ENCODE measurements around the gene UGGT1. TPM values are rescaled to one million over a fixed set of nuclear protein-coding genes. Genes with fewer than 3 reads are reported as not detected.

UGGT1 gene
- total and polyA plus RNA-seq, 9 of the 15 experiments (the other 6 are each of a cell fraction or from before 2014, with no cell fraction given): 5.1 to 56.4 (median 37.9) TPM

DNA sequence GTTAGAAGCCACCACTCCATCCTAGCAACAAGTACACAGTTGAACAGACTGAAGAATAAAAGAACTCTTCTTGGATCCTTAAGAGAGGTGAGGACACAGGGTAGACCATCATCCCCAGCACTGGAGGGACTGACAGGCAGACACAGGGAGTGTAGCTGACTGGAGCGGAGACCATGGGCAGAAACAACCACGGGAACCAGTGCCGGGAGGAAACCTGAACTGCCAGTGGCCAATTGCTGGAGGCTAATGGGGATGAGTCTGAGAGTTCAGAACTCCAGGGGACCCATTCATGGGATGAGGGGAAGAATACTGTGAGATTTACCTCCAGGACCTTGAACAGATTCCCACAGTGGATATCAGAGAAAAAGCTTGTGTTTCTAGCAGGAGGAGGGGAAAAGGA lies 150.9 kb downstream of the UGGT1 start:
- TF ChIP-seq PURB (CRISPR knock-in tag; IDR thresholded peaks at IDR 0.05; ENCODE audit: low read depth) (no peak), ZNF143 (CRISPR knock-in tag; IDR thresholded peaks at IDR 0.05) (no peak), RFX5 (IDR thresholded peaks at IDR 0.05; ENCODE audit: low read depth, low read length) (no peak)
- TF ChIP-seq, protein P1, sequence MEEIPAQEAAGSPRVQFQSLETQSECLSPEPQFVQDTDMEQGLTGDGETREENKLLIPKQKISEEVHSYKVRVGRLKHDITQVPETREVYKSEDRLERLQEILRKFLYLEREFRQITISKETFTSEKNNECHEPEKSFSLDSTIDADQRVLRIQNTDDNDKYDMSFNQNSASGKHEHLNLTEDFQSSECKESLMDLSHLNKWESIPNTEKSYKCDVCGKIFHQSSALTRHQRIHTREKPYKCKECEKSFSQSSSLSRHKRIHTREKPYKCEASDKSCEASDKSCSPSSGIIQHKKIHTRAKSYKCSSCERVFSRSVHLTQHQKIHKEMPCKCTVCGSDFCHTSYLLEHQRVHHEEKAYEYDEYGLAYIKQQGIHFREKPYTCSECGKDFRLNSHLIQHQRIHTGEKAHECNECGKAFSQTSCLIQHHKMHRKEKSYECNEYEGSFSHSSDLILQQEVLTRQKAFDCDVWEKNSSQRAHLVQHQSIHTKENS (CRISPR knock-in tag; IDR thresholded peaks at IDR 0.05): no peak
- TF ChIP-seq, protein P2, sequence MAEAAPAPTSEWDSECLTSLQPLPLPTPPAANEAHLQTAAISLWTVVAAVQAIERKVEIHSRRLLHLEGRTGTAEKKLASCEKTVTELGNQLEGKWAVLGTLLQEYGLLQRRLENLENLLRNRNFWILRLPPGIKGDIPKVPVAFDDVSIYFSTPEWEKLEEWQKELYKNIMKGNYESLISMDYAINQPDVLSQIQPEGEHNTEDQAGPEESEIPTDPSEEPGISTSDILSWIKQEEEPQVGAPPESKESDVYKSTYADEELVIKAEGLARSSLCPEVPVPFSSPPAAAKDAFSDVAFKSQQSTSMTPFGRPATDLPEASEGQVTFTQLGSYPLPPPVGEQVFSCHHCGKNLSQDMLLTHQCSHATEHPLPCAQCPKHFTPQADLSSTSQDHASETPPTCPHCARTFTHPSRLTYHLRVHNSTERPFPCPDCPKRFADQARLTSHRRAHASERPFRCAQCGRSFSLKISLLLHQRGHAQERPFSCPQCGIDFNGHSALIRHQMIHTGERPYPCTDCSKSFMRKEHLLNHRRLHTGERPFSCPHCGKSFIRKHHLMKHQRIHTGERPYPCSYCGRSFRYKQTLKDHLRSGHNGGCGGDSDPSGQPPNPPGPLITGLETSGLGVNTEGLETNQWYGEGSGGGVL (CRISPR knock-in tag; IDR thresholded peaks at IDR 0.05): no peak
- WGBS (ENCODE audit: insufficient coverage, low coverage, missing lambda C conversion rate): 20% methylated on average over 3 of the region's 3 CpGs
- POLR2A ChIA-PET: interaction anchor here (0.9 kb wide), 1 partner anchor 8 kb away, joined by 3 read pairs; no protein-coding TSS in a partner anchor
- Histone ChIP-seq H3K27ac (ENCODE audit: extremely low read depth, low read depth, low read length) (no peak overlapping the region), H3K9me3 (replicated peaks; ENCODE audit: control insufficient read depth, insufficient read depth, low read depth, low read length) (no peaks in the 10 kb centered on the region; the same call in 1 of the 2 replicates), H3K4me3 (no peak overlapping the region), H4K20me1 (replicated peaks; ENCODE audit: control insufficient read depth, insufficient read depth, low read length) (no peaks in the 10 kb centered on the region), H3K9me1 (ENCODE audit: control insufficient read depth, insufficient read depth, low read length) (no peaks in the 10 kb centered on the region), H3K4me2 (ENCODE audit: insufficient read depth, low read length) (no peak overlapping the region), H3K4me1 (replicated peaks in 1 of 2; ENCODE audit: control insufficient read depth in 2 of 2, insufficient read depth in 2 of 2, low read length in 2 of 2) (no peaks in the 10 kb centered on the region; a peak in 1 of 5 replicates), H3K27me3 (ENCODE audit: control insufficient read depth in 2 of 2, insufficient read depth in 2 of 2, low read length in 2 of 2) (peaks cover 5 to 39% of the 10 kb centered on the region in 2 experiments; a peak in 3 of 5 replicates), H3K79me2 (ENCODE audit: control insufficient read depth, insufficient read depth, low read length) (no peaks in the 10 kb centered on the region), H3K36me3 (ENCODE audit: control insufficient read depth, insufficient read depth, low read length) (no peaks in the 10 kb centered on the region), H2AFZ (ENCODE audit: low read depth, low read length) (no peak overlapping the region), H3K9ac (ENCODE audit: insufficient read depth in 1 of 2, low read depth in 2 of 2, low read length in 2 of 2) (no peak overlapping the region)
- DNase-seq (ENCODE audit: extremely low read depth in 1 of 4, low spot score in 3 of 4) (no peak), FAIRE-seq (no peak), ATAC-seq (no peak)
- BruUV-seq (replicated peaks): no TSS peak
- in situ Hi-C loops (cut with MboI) (no loop called here), intact Hi-C loops (cut with micrococcal nuclease) (no loop called here)
- CTCF ChIA-PET (ENCODE audit: low intra/inter-chr PET ratio): no interaction called here

Small RNAs within 50 kb of the gene (small RNA-seq; reads per million reads assigned to genes)
- gene AC108059.2 (not detected), gene AC108059.3 (not detected), gene DYNLT3P2 (not detected), gene RF00019 (not detected)

Other genes with a start within 250 kb of the UGGT1 start
- gene POLR2D, start 233.0 kb upstream of the UGGT1 start, total RNA-seq (2014; rRNA removed): 30.7 and 42.8 TPM in 2 replicates
- gene POLR2D, start 233.0 kb upstream of the UGGT1 start, total RNA-seq (2014; rRNA removed; fragmentation: Illumina TruSeq; extraction: Trizol): 62.1 and 77.0 TPM in 2 replicates
- gene POLR2D, start 233.0 kb upstream of the UGGT1 start, total RNA-seq (2015; rRNA removed; fragmentation: Illumina TruSeq; extraction: Trizol): 46.0 and 49.0 TPM in 2 replicates
- 83.6 and 91.0 TPM in 2 replicates for gene POLR2D, start 233.0 kb upstream of the UGGT1 start, total RNA-seq (2021)
- gene POLR2D, start 233.0 kb upstream of the UGGT1 start, polyA plus RNA-seq (2011; rRNA removed): 37.5 and 67.8 TPM in 2 replicates
- 96.3 and 108 TPM in 2 replicates for gene POLR2D, start 233.0 kb upstream of the UGGT1 start, polyA plus RNA-seq (2014; fragmentation: Illumina TruSeq; extraction: Trizol)
- 10 to 100 TPM; 47.6 to 49.2 TPM for gene POLR2D, start 233.0 kb upstream of the UGGT1 start, polyA plus RNA-seq (2014; fragmentation: Nextera tagmentation; extraction: Ambion mirVana)
- gene POLR2D, start 233.0 kb upstream of the UGGT1 start, polyA plus RNA-seq (2014; rRNA removed): 44.5 and 51.4 TPM in 2 replicates
- gene AMMECR1L, start 205.2 kb upstream of the UGGT1 start, total RNA-seq (2014; rRNA removed): 6.5 and 7.3 TPM in 2 replicates
- 13.8 and 14.3 TPM in 2 replicates for gene AMMECR1L, start 205.2 kb upstream of the UGGT1 start, total RNA-seq (2014; rRNA removed; fragmentation: Illumina TruSeq; extraction: Trizol)
- 11.2 and 11.5 TPM in 2 replicates for gene AMMECR1L, start 205.2 kb upstream of the UGGT1 start, total RNA-seq (2015; rRNA removed; fragmentation: Illumina TruSeq; extraction: Trizol)
- 12.6 and 13.4 TPM in 2 replicates for gene AMMECR1L, start 205.2 kb upstream of the UGGT1 start, total RNA-seq (2021)
- 7.7 and 9.1 TPM in 2 replicates for gene AMMECR1L, start 205.2 kb upstream of the UGGT1 start, polyA plus RNA-seq (2011; rRNA removed)
- 15.3 and 15.5 TPM in 2 replicates for gene AMMECR1L, start 205.2 kb upstream of the UGGT1 start, polyA plus RNA-seq (2014; fragmentation: Illumina TruSeq; extraction: Trizol)
- 1 to 10 TPM; 3.7 to 4.7 TPM for gene AMMECR1L, start 205.2 kb upstream of the UGGT1 start, polyA plus RNA-seq (2014; fragmentation: Nextera tagmentation; extraction: Ambion mirVana)
- 7.7 and 8.6 TPM in 2 replicates for gene AMMECR1L, start 205.2 kb upstream of the UGGT1 start, polyA plus RNA-seq (2014; rRNA removed)
- gene SAP130, start 63.1 kb upstream of the UGGT1 start, total RNA-seq (2014; rRNA removed): 4.5 and 6.9 TPM in 2 replicates
- 8.2 TPM in 2 replicates for gene SAP130, start 63.1 kb upstream of the UGGT1 start, total RNA-seq (2014; rRNA removed; fragmentation: Illumina TruSeq; extraction: Trizol)
- gene SAP130, start 63.1 kb upstream of the UGGT1 start, total RNA-seq (2015; rRNA removed; fragmentation: Illumina TruSeq; extraction: Trizol): 7.4 and 8.9 TPM in 2 replicates
- 29.5 and 33.4 TPM in 2 replicates for gene SAP130, start 63.1 kb upstream of the UGGT1 start, total RNA-seq (2021)
- 6.0 and 20.8 TPM in 2 replicates for gene SAP130, start 63.1 kb upstream of the UGGT1 start, polyA plus RNA-seq (2011; rRNA removed)
- gene SAP130, start 63.1 kb upstream of the UGGT1 start, polyA plus RNA-seq (2014; fragmentation: Illumina TruSeq; extraction: Trizol): 28.0 and 32.9 TPM in 2 replicates
- 1 to 10 TPM; 5.8 to 7.3 TPM for gene SAP130, start 63.1 kb upstream of the UGGT1 start, polyA plus RNA-seq (2014; fragmentation: Nextera tagmentation; extraction: Ambion mirVana)
- 7.9 and 8.0 TPM in 2 replicates for gene SAP130, start 63.1 kb upstream of the UGGT1 start, polyA plus RNA-seq (2014; rRNA removed)
- gene HS6ST1, start 227.7 kb downstream of the UGGT1 start, total RNA-seq (2014; rRNA removed): 5.9 and 12.1 TPM in 2 replicates
- gene HS6ST1, start 227.7 kb downstream of the UGGT1 start, total RNA-seq (2014; rRNA removed; fragmentation: Illumina TruSeq; extraction: Trizol): 1.6 and 2.0 TPM in 2 replicates
- 6.7 and 7.1 TPM in 2 replicates for gene HS6ST1, start 227.7 kb downstream of the UGGT1 start, total RNA-seq (2015; rRNA removed; fragmentation: Illumina TruSeq; extraction: Trizol)
- 7.3 and 7.4 TPM in 2 replicates for gene HS6ST1, start 227.7 kb downstream of the UGGT1 start, total RNA-seq (2021)
- 1.6 and 1.8 TPM in 2 replicates for gene HS6ST1, start 227.7 kb downstream of the UGGT1 start, polyA plus RNA-seq (2011; rRNA removed)
- gene HS6ST1, start 227.7 kb downstream of the UGGT1 start, polyA plus RNA-seq (2014; fragmentation: Illumina TruSeq; extraction: Trizol): 3.8 and 4.2 TPM in 2 replicates
- gene HS6ST1, start 227.7 kb downstream of the UGGT1 start, polyA plus RNA-seq (2014; fragmentation: Nextera tagmentation; extraction: Ambion mirVana): under 1 TPM; 0.06 to 0.08 TPM
- 4.0 and 4.5 TPM in 2 replicates for gene HS6ST1, start 227.7 kb downstream of the UGGT1 start, polyA plus RNA-seq (2014; rRNA removed)